PFSK-1 (cell line): Measurements from ENCODE around the gene ACR.

ENCODE experiments used
- FOXP2 ChIP-seq: optimal IDR thresholded peaks from 2 replicates; pipeline ENCODE3; 2011; ENCODE audit warnings: borderline replicate concordance, control low read depth, inconsistent platforms; ENCODE audit not compliant: insufficient read depth; ENCODE audit errors: extremely low read length, extremely low read depth
- POLR2AphosphoS5 ChIP-seq: IDR thresholded peaks from 2 replicates; pipeline ENCODE4 v1.6.1; 2012; ENCODE audit warnings: low read depth, mild to moderate bottlenecking, control low read depth, low read length, moderate library complexity
- REST ChIP-seq, 2 experiments: IDR thresholded peaks; 2 replicates each; pipeline versions ENCODE4 v1.6.1 to v1.8.0; 2011 to 2012; ENCODE audit warnings: low read depth in 2 of 2, low read length in 2 of 2, control low read depth in 1 of 2, inconsistent platforms in 1 of 2, mild to moderate bottlenecking in 1 of 2, moderate library complexity in 1 of 2; ENCODE audit not compliant: insufficient read depth in 1 of 2
- SIN3A ChIP-seq: IDR thresholded peaks from 2 replicates; pipeline ENCODE4 v1.6.1; 2012; ENCODE audit warnings: mild to moderate bottlenecking, low read length, moderate library complexity, borderline replicate concordance; ENCODE audit not compliant: insufficient read depth
- TAF1 ChIP-seq: IDR thresholded peaks from 2 replicates; pipeline ENCODE4 v1.6.1; 2012; ENCODE audit warnings: low read length, control low read depth, borderline replicate concordance; ENCODE audit not compliant: insufficient read depth

GRCh38 chr22:50696799-50697561, 41.0 kb upstream of the ACR start:
- no peak for TF ChIP-seq POLR2AphosphoS5
- no peak for TF ChIP-seq REST (IDR thresholded peaks at IDR 0.05; ENCODE audit: insufficient read depth in 1 of 2, low read depth in 2 of 2, low read length in 2 of 2)
- TF ChIP-seq SIN3A, result no peak
- no peak for TF ChIP-seq TAF1
- TF ChIP-seq FOXP2, result no peak
